C4-2B (cell line): ENCODE data around the gene CIART.
A peak's percentile ranks its signal among the peaks of the same experiment; 100 is the strongest.

Experiments used
- H3K27ac ChIP-seq: fragments of 450-650 bp; 2 replicates; pipeline ENCODE4 v1.5.1; 2017
- ZFX ChIP-seq: fragments of 450-650 bp; IDR thresholded peaks from 2 replicates; pipeline ENCODE4 v1.6.1; 2017
- TF ChIP-seq, protein P1 (sequence below): fragments of 450-650 bp; conservative IDR thresholded peaks from 2 replicates; pipeline ENCODE4 v1.5.1; 2017; ENCODE audit warnings: mild to moderate bottlenecking

Gene CIART

DNA sequence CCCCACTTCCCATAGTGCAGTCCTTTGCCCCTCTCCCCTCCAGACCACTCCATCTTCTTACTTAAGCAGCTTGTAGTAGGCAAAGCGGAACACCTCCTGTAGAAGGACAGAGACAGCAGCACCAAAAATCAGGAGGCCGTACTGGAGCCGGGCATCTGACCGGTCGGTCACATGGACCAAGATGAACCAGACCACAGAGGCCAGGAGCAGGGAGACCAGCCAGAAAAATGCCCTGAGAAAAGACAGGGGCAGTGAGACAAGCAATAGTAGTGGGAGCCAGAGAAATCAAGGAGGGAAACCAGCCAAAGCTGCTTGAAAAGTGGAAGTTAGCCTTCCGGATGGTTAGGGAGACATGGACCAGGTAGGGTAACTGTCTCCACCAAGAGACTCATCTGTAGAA lies 14.5 kb upstream of the CIART start:
- peak overlapping the region; percentile 84 for H3K27ac ChIP-seq
- TF ChIP-seq, protein P1, sequence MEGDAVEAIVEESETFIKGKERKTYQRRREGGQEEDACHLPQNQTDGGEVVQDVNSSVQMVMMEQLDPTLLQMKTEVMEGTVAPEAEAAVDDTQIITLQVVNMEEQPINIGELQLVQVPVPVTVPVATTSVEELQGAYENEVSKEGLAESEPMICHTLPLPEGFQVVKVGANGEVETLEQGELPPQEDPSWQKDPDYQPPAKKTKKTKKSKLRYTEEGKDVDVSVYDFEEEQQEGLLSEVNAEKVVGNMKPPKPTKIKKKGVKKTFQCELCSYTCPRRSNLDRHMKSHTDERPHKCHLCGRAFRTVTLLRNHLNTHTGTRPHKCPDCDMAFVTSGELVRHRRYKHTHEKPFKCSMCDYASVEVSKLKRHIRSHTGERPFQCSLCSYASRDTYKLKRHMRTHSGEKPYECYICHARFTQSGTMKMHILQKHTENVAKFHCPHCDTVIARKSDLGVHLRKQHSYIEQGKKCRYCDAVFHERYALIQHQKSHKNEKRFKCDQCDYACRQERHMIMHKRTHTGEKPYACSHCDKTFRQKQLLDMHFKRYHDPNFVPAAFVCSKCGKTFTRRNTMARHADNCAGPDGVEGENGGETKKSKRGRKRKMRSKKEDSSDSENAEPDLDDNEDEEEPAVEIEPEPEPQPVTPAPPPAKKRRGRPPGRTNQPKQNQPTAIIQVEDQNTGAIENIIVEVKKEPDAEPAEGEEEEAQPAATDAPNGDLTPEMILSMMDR = no peak
- no peak for TF ChIP-seq ZFX

DNA sequence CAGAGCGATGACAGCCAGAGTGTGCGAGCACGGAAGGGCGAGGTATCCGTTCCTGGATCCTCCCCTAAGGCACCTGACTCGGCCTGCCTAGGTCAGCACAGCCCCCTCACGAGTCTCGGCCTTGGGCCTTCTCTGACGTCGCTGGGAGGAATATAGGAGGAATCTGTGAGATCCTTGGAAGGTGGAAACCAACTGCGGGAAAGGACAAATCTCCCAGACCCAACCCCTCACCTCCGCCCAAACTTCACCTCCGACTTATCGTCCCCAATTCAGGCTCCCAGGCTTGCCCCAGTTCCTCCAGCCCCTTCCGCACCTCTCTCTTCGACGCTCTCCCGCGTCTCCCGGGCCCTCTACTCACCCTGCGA lies 14.0 kb upstream of the CIART start:
- no peak; the same call in 1 of the 2 replicates for TF ChIP-seq ZFX
- TF ChIP-seq, protein P1 = no peak
- H3K27ac ChIP-seq = peak overlapping the region; percentile 84

DNA sequence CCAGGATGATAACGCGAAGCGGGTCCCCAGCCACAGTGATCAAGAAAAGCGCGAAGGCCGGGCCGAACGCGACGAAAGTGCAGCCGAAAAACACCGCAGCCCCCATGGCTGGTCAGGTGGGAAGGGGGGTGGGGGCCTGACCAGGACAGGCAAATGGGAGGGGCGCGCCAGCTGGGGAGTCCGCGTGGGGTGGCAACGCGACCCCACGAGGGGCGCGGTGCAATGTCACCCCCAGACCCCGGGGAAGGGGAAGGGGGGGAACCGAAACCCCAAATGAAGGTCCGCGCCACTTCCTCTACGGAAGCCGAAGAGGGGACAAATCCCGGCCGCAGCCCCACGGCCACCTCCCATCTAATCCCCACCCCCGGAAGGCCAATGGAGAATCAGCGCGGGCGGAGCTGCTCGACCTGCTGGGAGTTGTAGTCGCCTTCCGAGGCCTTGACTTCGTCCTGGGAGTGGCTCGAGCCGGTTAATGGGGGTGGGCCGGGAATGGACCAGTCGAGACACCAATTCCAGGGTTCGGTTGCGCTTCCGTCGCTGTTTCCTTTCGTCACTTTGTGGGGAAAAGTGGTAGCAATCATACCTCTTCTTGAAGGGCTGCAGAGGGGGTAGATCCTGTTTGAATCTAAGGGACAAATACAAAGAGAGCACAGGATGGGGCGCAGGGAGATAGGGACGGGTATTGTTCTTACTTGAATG lies 13.5 kb upstream of the CIART start, which contains the start of gene APH1A:
Gene APH1A, minus strand, starts transcription at position 312 of the 699 bp plus-strand sequence. Its CDS starts 206 bp downstream, at position 106.
- TF ChIP-seq, protein P1 = no peak
- peak; percentile 73; the same call in 1 of the 2 replicates for TF ChIP-seq ZFX
- peak within 1 kb of the TSS; percentile 84 for H3K27ac ChIP-seq

DNA sequence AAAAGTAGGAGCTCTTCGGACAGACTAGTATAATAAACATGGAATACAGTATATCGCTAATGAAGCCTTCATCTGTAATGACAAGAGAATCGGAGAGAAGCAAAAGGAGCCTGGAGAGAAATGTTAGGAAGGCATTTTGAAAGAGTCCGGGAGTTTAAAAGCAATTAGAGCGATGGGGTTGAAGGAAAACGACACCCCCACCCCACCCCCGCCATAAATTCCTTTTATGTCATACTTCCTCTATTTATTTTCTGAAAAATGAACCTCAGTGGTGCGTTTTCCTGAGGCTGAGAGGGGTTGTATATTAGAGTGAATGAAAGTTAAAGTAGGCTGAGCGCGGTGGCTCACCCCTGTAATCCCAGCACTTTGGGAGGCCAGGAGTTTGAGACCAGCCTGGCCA lies 12.9 kb upstream of the CIART start:
- peak overlapping the region; percentile 84; the same call in 1 of the 2 replicates for H3K27ac ChIP-seq
- TF ChIP-seq, protein P1 = no peak
- TF ChIP-seq ZFX = no peak

DNA sequence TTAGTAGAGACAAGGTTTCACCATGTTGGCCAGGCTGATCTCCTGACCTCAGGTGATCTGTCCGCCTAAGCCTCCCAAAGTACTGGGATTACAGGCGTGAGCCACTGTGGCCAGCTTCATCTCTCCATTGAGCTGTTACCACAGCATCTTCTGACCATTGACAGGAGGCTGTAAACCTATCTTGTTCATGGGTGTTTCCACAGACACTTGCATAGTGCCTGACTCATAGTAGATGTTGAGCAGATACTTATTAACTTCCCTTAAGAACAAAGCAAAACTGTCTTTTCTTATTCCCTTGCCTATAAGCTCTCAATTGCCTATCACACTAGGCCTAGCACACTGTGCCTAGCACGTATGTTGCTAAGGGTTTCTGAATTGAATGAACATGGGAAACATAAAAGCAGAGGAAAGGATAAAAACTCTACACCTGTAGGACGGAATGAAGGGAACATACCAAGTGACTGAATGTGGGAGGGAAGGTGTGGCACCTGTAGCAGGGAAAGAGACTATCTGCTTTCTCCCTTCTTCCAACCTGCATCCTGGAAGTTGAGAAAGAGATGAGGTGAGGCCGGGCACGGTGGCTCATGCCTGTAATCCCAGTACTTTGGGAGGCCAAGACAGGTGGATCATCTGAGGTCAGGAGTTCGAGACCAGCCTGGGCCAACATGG lies 10.9 kb upstream of the CIART start:
- TF ChIP-seq ZFX = no peak
- TF ChIP-seq, protein P1 = no peak
- H3K27ac ChIP-seq = no peak overlapping the region

DNA sequence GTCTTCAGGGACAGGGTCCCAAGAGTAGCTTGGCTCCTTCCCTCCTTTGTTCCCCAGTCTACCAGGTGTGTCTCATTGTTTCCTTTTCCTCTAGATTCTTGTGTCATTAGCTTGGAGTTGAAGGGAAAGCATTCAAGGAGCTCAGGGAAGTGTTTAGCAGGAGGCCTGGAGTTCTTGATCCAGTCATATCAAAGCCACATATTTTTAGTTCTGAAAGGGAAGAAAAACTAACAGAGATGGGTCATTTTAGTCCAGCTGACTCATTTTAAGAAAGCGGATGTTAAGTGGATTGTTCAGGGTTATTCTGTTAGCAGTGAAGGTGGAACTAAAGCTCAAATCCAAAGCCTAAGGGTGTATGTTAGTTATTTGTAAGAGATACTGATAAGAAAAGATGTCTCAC lies 9.0 kb upstream of the CIART start:
- no peak for TF ChIP-seq ZFX
- TF ChIP-seq, protein P1 = no peak
- H3K27ac ChIP-seq = no peak overlapping the region

DNA sequence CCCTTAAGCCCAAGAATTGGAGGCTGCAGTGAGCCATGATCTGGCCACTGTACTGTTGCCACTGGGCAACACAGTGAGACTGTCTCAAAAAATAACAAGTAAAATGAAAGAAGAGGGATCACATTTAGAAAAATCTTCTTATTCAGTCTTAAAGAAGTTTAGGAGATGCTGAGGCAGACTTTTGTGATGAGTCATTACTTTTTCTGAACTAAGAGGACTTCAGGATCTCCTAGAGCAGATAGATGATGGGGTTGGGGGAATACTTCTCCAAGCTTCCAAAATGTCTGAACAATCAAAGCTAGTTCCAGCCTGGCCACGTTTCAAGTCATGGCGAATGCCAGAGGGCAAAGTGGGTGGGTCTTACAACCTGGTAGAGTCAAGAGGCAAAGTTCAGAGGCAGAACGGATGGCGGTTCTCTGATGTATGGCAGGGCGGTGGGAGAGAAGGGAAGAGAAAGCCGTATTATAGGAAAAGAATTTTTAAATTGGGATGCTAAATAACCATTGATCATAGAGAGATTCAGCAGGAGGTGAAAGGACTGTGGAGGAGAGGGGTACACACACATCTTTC lies 2.1 kb upstream of the CIART start:
- no peak overlapping the region for H3K27ac ChIP-seq
- TF ChIP-seq, protein P1 = no peak
- TF ChIP-seq ZFX = no peak
